ENCODE results near the gene NUDT16L1.
"Not testable (repeated sequence)": the region's sequence is repeated elsewhere in the genome, so short reads cannot be mapped to it uniquely, and the experiment has no call there.

The NUDT16L1 gene

DNA sequence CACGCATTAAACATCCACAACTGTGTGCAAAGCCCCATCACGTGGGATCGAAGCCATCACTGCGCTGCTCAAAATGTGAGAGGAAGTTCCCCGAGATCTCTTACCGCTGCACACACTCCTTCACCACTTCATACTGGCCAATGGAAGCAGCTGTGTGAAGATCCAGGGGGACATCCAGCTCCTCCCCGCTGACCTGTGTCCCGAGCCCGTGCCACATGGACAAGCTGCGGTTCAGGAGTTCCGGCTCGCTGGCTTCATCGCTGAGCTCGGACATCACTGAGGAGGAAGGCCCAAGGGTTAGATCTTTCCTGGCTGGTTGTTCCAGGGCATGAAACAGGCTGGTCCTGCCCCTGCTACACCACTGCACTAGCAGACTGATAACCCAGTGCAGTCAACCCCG is 36.5 kb downstream of the NUDT16L1 start:
- no peak overlapping the region for H3K4me3 ChIP-seq (ENCODE audit: low read depth, low read length)

DNA sequence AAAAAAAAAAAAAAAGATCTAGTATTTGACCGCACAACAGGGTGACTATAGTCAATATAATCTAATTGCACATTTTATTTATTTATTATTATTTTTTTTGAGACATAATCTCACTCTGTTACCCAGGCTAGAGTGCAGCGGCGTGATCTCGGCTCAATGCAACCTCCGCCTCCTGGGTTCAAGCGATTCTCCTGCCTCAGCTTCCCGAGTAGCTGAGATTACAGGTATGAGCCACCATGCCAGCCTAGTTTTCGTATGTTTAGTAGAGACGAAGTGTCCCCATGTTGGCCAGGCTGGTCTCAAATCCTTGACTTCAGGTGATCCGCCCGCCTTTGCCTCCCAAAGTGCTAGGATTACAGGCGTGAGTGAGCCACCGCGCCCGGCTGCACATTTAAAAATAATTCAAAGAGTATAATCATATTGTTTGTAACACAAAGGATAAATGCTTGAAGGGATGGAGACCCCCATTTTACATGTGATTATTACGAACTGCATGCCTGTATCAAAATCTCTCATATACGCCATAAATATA is 39.9 kb downstream of the NUDT16L1 start:
- peak overlapping the region; percentile 97 for H3K4me3 ChIP-seq (ENCODE audit: low read depth, low read length)
- TF ChIP-seq, protein P1, sequence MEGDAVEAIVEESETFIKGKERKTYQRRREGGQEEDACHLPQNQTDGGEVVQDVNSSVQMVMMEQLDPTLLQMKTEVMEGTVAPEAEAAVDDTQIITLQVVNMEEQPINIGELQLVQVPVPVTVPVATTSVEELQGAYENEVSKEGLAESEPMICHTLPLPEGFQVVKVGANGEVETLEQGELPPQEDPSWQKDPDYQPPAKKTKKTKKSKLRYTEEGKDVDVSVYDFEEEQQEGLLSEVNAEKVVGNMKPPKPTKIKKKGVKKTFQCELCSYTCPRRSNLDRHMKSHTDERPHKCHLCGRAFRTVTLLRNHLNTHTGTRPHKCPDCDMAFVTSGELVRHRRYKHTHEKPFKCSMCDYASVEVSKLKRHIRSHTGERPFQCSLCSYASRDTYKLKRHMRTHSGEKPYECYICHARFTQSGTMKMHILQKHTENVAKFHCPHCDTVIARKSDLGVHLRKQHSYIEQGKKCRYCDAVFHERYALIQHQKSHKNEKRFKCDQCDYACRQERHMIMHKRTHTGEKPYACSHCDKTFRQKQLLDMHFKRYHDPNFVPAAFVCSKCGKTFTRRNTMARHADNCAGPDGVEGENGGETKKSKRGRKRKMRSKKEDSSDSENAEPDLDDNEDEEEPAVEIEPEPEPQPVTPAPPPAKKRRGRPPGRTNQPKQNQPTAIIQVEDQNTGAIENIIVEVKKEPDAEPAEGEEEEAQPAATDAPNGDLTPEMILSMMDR (IDR thresholded peaks at IDR 0.05; ENCODE audit: low read depth, low read length): no peak

More for the DNA sequence above, 36.5 kb downstream of the NUDT16L1 start:
- TF ChIP-seq, protein P1 (IDR thresholded peaks at IDR 0.05; ENCODE audit: low read depth, low read length): no peak

DNA sequence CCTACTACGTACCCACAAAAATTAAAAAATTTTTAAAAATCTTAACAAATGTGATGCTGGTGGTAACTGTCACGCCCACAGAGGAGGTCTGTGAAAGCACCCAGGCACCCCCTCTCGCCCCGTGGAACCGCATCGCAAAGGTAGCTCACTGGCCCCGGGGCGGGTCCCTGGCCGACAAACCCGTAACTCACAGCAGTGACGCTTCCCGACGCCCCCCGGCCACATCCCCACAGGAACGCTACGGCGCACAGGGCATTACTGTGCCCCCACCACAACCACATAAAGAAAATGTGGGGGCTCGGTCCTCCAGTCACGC is 40.3 kb downstream of the NUDT16L1 start:
- peak overlapping the region; percentile 97 for H3K4me3 ChIP-seq (ENCODE audit: low read depth, low read length)
- TF ChIP-seq, protein P1 (IDR thresholded peaks at IDR 0.05; ENCODE audit: low read depth, low read length): no peak

- TF ChIP-seq, protein P1 (IDR thresholded peaks at IDR 0.05; ENCODE audit: low read depth, low read length): no peak
- peak within 1 kb of the TSS; percentile 97 for H3K4me3 ChIP-seq (ENCODE audit: low read depth, low read length)
Observed at GRCh38 chr16:4734063-4734729, 40.8 kb downstream of the NUDT16L1 start, which contains the start of the genes ANKS3 and DNAAF8. Gene ANKS3 (minus strand): TSS chr16:4734271. CDS start chr16:4730149, 4,122 bp downstream. Gene DNAAF8 (plus strand): TSS chr16:4734537. CDS start chr16:4736515, 1,978 bp downstream.

GRCh38 chr16:4734730-4735535 is 41.6 kb downstream of the NUDT16L1 start:
- TF ChIP-seq, protein P1 (IDR thresholded peaks at IDR 0.05; ENCODE audit: low read depth, low read length): no peak
- H3K4me3 ChIP-seq (ENCODE audit: low read depth, low read length): peak overlapping the region; percentile 97

- H3K4me3 ChIP-seq (ENCODE audit: low read depth, low read length): no peak overlapping the region
- TF ChIP-seq, protein P1 (IDR thresholded peaks at IDR 0.05; ENCODE audit: low read depth, low read length): no peak
Observed at GRCh38 chr16:4736546-4736945, 43.2 kb downstream of the NUDT16L1 start.

GRCh38 chr16:4737545-4737944 is 44.2 kb downstream of the NUDT16L1 start:
- no peak overlapping the region for H3K4me3 ChIP-seq (ENCODE audit: low read depth, low read length)
- TF ChIP-seq, protein P1 (IDR thresholded peaks at IDR 0.05; ENCODE audit: low read depth, low read length): no peak

- H3K4me3 ChIP-seq (ENCODE audit: low read depth, low read length): not testable (repeated sequence)
Observed at GRCh38 chr16:4738370-4738769, 45.0 kb downstream of the NUDT16L1 start.
